PC-9 (cell line): Measurements from ENCODE around the gene DNAJC7. TPM values are rescaled to one million over a fixed set of nuclear protein-coding genes. Genes with fewer than 3 reads are reported as not detected.

Experiments
- BruUV-seq: library from RNA; stranded (reverse); fragments of 400-500 nt; replicated peaks from 2 replicates; lab custom pipeline; 2021; lab: Mats Ljungman, UMichigan
- CTCF ChIA-PET: fragments of 300-600 bp; sonication (Branson Sonifier 250); formaldehyde crosslinking; loops from one replicate; lab custom pipeline; 2022; ENCODE audit warnings: antibody characterized with exemption; lab: Charles Lee
- POLR2A ChIA-PET: fragments of 300-600 bp; sonication (Branson Sonifier 250); formaldehyde crosslinking; loops from one replicate; lab custom pipeline; 2022; ENCODE audit warnings: antibody characterized with exemption; ENCODE audit not compliant: unreplicated experiment; lab: Charles Lee
- DNase-seq, 2 experiments: peaks; one replicate each; pipeline versions ENCODE4 v3.0.0 to v3.0.0-alpha.2; 2015 to 2022; ENCODE audit warnings: mixed read lengths in 1 of 2
- H2AFZ ChIP-seq: fragments of 200-600 bp; sonication (generic); 2 replicates; pipeline ENCODE4 v1.8.1; 2017; ENCODE audit warnings: antibody characterized with exemption
- H3F3A ChIP-seq: fragments of 200-600 bp; sonication (generic); 2 replicates; pipeline ENCODE4 v1.8.1; 2017; ENCODE audit warnings: antibody characterized with exemption, mild to moderate bottlenecking, low read depth; ENCODE audit not compliant: insufficient read depth
- H3K27ac ChIP-seq: fragments of 200-600 bp; sonication (generic); 2 replicates; pipeline ENCODE4 v1.6.1; 2016; ENCODE audit warnings: mixed run types
- H3K27me3 ChIP-seq: fragments of 200-600 bp; sonication (generic); 2 replicates; pipeline ENCODE4 v1.6.1; 2016; ENCODE audit warnings: low read depth, mixed run types; ENCODE audit not compliant: insufficient read depth
- H3K36me3 ChIP-seq: fragments of 200-600 bp; sonication (generic); 2 replicates; pipeline ENCODE4 v1.6.1; 2016; ENCODE audit warnings: low read depth, mixed run types
- H3K4me1 ChIP-seq: fragments of 200-600 bp; sonication (generic); replicated peaks from 2 replicates; pipeline ENCODE4 v1.6.1; 2016; ENCODE audit warnings: mixed run types; ENCODE audit not compliant: insufficient read depth
- H3K4me2 ChIP-seq: fragments of 200-600 bp; sonication (generic); 2 replicates; pipeline ENCODE4 v1.6.1; 2017; ENCODE audit warnings: mixed run types
- H3K4me3 ChIP-seq: fragments of 200-600 bp; sonication (generic); 2 replicates; pipeline ENCODE4 v1.6.1; 2016; ENCODE audit warnings: mixed run types
- H3K79me2 ChIP-seq: fragments of 200-600 bp; sonication (generic); 2 replicates; pipeline ENCODE4 v1.6.1; 2017; ENCODE audit warnings: low read depth, mixed run types
- H3K9me2 ChIP-seq: fragments of 200-600 bp; sonication (generic); 2 replicates; pipeline ENCODE4 v1.8.1; 2017; ENCODE audit warnings: mild to moderate bottlenecking; ENCODE audit not compliant: insufficient read depth
- H3K9me3 ChIP-seq: fragments of 200-600 bp; sonication (generic); 2 replicates; pipeline ENCODE4 v1.8.1; 2016; ENCODE audit warnings: low read depth; ENCODE audit not compliant: insufficient read depth
- H4K20me1 ChIP-seq: fragments of 200-600 bp; sonication (generic); 2 replicates; pipeline ENCODE4 v1.8.1; 2017; ENCODE audit not compliant: insufficient read depth
- CTCF ChIP-seq: fragments of 200-600 bp; sonication (generic); conservative IDR thresholded peaks from 2 replicates; pipeline ENCODE4 v1.6.1; 2017; ENCODE audit warnings: mixed run types, antibody characterized with exemption, mild to moderate bottlenecking, moderate library complexity
- EZH2 ChIP-seq: fragments of 200-600 bp; sonication (generic); IDR thresholded peaks from 2 replicates; pipeline ENCODE4 v1.8.0; 2017; ENCODE audit warnings: antibody characterized with exemption, low read depth
- intact Hi-C: fragments of 100-400 bp; cut with micrococcal nuclease; formaldehyde crosslinking; loops from one replicate; pipeline ENCODE4 v1.10.0; 2022; ENCODE audit not compliant: unreplicated experiment
- total RNA-seq: library from RNA; stranded (reverse); gene quantifications from 2 replicates; pipeline ENCODE4 v1.2.3, GENCODE V29; 2021

The DNAJC7 gene
- total RNA-seq, 1 experiment from 2014 or later, result 96.1 TPM

- intact Hi-C loops, result loop anchor here (2.0 kb wide), 1 partner anchor 221 kb away; no protein-coding TSS in a partner anchor
Observed at GRCh38 chr17:41959336-41960095, 57.7 kb downstream of the DNAJC7 start.

GRCh38 chr17:41959030-41959335, 58.3 kb downstream of the DNAJC7 start:
- intact Hi-C loops, result loop anchor here (2.0 kb wide), 1 partner anchor 220 kb away; no protein-coding TSS in a partner anchor

More at GRCh38 chr17:41959336-41960095, 57.7 kb downstream of the DNAJC7 start:
- Histone ChIP-seq H3K9me2 (no peaks in the 10 kb centered on the region), H3K4me2 (no peak overlapping the region), H4K20me1 (no peaks in the 10 kb centered on the region), H3K9me3 (no peaks in the 10 kb centered on the region), H3F3A (no peaks in the 10 kb centered on the region), H3K79me2 (no peaks in the 10 kb centered on the region), H2AFZ (no peak overlapping the region), H3K36me3 (no peaks in the 10 kb centered on the region), H3K4me3 (no peak overlapping the region), H3K27me3 (no peaks in the 10 kb centered on the region), H3K4me1 (no peaks in the 10 kb centered on the region), H3K27ac (no peak overlapping the region)
- peak; percentile 36 to 47 for DNase-seq
- ChIA-PET POLR2A (interaction anchor here (1.0 kb wide), 1 partner anchor 29 kb away, joined by 4 read pairs; the partner anchor contains the start of gene ODAD4), CTCF (interaction anchor here (0.6 kb wide), 2 partner anchors 85 to 159 kb away, joined by 3 to 7 read pairs; no protein-coding TSS in a partner anchor)
- BruUV-seq, result no TSS peak
- TF ChIP-seq EZH2, result no peak
- TF ChIP-seq CTCF, result peak; percentile 67

More at GRCh38 chr17:41959030-41959335, 58.3 kb downstream of the DNAJC7 start:
- no peak overlapping the region for H3K4me2 ChIP-seq
- no peak overlapping the region for H2AFZ ChIP-seq
- ChIA-PET POLR2A (interaction anchor here (0.5 to 1.0 kb wide), 2 partner anchors 28 to 35 kb away, joined by 4 read pairs; partner anchors contain the start of gene ODAD4), CTCF (interaction anchor here (0.6 kb wide), 2 partner anchors 84 to 158 kb away, joined by 3 to 7 read pairs; no protein-coding TSS in a partner anchor)
- no TSS peak for BruUV-seq
- no peaks in the 10 kb centered on the region for H3K9me3 ChIP-seq
- no peaks in the 10 kb centered on the region for H3K27me3 ChIP-seq
- no peak overlapping the region for H3K27ac ChIP-seq
- H4K20me1 ChIP-seq, result no peaks in the 10 kb centered on the region
- H3K4me1 ChIP-seq, result no peaks in the 10 kb centered on the region
- no peaks in the 10 kb centered on the region for H3K36me3 ChIP-seq
- no peak overlapping the region for H3K4me3 ChIP-seq
- H3K79me2 ChIP-seq, result no peaks in the 10 kb centered on the region
- no peaks in the 10 kb centered on the region for H3K9me2 ChIP-seq
- no peaks in the 10 kb centered on the region for H3F3A ChIP-seq
- no peak for DNase-seq
- TF ChIP-seq EZH2 (no peak), CTCF (no peak)
